Calu3 (cell line): ENCODE data around the gene MYEOV. TPM values are rescaled to one million over a fixed set of nuclear protein-coding genes. Genes with fewer than 3 reads are reported as not detected.
A peak's percentile ranks its signal among the peaks of the same experiment; 100 is the strongest.

ENCODE experiments used
- BruUV-seq: library from RNA; stranded (reverse); fragments of 400-500 nt; replicated peaks from 2 replicates; lab custom pipeline; 2021; lab: Mats Ljungman, UMichigan
- CTCF ChIA-PET: fragments of 300-600 bp; sonication (Branson Sonifier 250); formaldehyde crosslinking; loops from one replicate; lab custom pipeline; 2022; ENCODE audit warnings: antibody characterized with exemption; lab: Charles Lee
- DNase-seq: peaks from one replicate; pipeline ENCODE4 v3.0.0; 2022
- H3K27ac Mint-ChIP-seq: one replicate; pipeline ENCODE4 v1.8.0; 2022; ENCODE audit warnings: mixed read lengths; ENCODE audit not compliant: unreplicated experiment
- H3K27me3 Mint-ChIP-seq: one replicate; pipeline ENCODE4 v1.8.0; 2022; ENCODE audit warnings: mixed read lengths; ENCODE audit not compliant: unreplicated experiment
- H3K36me3 Mint-ChIP-seq: one replicate; pipeline ENCODE4 v1.8.0; 2022; ENCODE audit warnings: mild to moderate bottlenecking, moderate library complexity, mixed read lengths; ENCODE audit not compliant: insufficient read depth, unreplicated experiment
- H3K4me1 Mint-ChIP-seq: one replicate; pipeline ENCODE4 v1.8.0; 2022; ENCODE audit warnings: mild to moderate bottlenecking, low read depth, mixed read lengths; ENCODE audit not compliant: unreplicated experiment
- H3K4me3 Mint-ChIP-seq: one replicate; pipeline ENCODE4 v1.8.0; 2022; ENCODE audit warnings: mild to moderate bottlenecking, low read depth, moderate library complexity, mixed read lengths; ENCODE audit not compliant: unreplicated experiment
- H3K9me3 Mint-ChIP-seq: one replicate; pipeline ENCODE4 v1.8.0; 2022; ENCODE audit warnings: low read depth, mixed read lengths; ENCODE audit not compliant: unreplicated experiment
- CTCF ChIP-seq: fragments of 200-600 bp; IDR thresholded peaks from one replicate; pipeline ENCODE4 v1.8.0; 2022; ENCODE audit warnings: antibody characterized with exemption; ENCODE audit not compliant: unreplicated experiment
- intact Hi-C: fragments of 100-400 bp; cut with micrococcal nuclease; formaldehyde crosslinking; loops from one replicate; pipeline ENCODE4 v1.10.0; 2022; ENCODE audit not compliant: unreplicated experiment
- total RNA-seq: library from RNA; stranded (reverse); gene quantifications from 2 replicates; pipeline ENCODE4 v1.2.3, GENCODE V29; 2022

MYEOV gene
- total RNA-seq, 1 experiment from 2014 or later: 79.9 TPM

DNA sequence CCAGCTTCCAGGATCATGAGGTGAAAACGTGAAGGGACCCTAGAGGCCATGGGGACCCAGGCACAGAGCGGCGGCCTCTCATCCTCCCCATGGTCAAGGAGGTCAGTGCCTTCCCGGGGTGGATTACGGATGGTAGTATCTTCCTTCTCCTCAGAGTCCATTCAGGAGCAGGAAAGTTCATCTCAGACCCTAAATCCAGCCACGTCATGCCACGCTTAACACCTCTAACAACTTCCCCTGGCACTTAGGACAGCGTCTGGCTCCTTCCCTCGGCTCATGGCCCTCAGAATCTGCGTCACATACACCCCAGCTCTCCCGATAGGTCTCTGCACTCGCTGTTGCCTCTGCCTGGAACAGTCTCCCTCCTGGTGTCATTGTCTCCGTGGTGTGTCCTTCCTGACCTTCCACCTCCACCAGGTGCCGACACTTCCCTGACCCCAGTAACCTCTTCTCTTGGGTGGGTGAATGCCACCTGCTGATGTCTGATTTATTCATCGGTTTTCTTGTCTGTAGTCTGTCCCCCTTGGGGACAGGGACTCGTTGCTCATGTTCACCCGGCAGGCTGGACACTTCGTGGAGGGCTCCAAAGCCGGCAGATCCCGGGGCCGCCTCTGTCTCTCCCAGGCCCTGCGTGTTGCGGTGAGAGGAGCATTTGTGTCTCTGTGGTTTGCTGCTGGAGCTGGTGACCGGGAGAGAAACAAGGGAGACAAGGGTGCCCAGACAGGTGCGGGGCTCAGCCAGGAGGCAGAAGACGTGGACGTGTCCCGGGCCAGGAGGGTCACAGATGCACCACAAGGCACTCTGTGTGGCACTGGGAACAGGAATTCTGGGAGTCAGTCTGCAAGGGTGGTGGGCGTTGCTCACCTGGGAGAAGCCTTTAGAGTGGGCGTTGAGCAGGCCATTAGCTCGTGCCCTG lies 1.4 kb downstream of the MYEOV start:
- peak; percentile 21 for DNase-seq
- peak overlapping the region; percentile 98 for H3K27ac Mint-ChIP-seq
- H3K36me3 Mint-ChIP-seq: peaks cover 74% of the 10 kb centered on the region
- TSS peak; percentile 34 for BruUV-seq
- peaks cover 58% of the 10 kb centered on the region for H3K4me1 Mint-ChIP-seq
- CTCF ChIA-PET: interaction anchor here (0.6 to 3.8 kb wide), 6 partner anchors 21 to 349 kb away, joined by 4 to 22 read pairs (median 9); no protein-coding TSS in a partner anchor
- H3K4me3 Mint-ChIP-seq: peak overlapping the region; percentile 97
- intact Hi-C loops: loop anchor here (5.0 kb wide), 1 partner anchor 147 kb away; no protein-coding TSS in a partner anchor
- H3K27me3 Mint-ChIP-seq: no peaks in the 10 kb centered on the region
- no peak for TF ChIP-seq CTCF
- H3K9me3 Mint-ChIP-seq: no peaks in the 10 kb centered on the region

DNA sequence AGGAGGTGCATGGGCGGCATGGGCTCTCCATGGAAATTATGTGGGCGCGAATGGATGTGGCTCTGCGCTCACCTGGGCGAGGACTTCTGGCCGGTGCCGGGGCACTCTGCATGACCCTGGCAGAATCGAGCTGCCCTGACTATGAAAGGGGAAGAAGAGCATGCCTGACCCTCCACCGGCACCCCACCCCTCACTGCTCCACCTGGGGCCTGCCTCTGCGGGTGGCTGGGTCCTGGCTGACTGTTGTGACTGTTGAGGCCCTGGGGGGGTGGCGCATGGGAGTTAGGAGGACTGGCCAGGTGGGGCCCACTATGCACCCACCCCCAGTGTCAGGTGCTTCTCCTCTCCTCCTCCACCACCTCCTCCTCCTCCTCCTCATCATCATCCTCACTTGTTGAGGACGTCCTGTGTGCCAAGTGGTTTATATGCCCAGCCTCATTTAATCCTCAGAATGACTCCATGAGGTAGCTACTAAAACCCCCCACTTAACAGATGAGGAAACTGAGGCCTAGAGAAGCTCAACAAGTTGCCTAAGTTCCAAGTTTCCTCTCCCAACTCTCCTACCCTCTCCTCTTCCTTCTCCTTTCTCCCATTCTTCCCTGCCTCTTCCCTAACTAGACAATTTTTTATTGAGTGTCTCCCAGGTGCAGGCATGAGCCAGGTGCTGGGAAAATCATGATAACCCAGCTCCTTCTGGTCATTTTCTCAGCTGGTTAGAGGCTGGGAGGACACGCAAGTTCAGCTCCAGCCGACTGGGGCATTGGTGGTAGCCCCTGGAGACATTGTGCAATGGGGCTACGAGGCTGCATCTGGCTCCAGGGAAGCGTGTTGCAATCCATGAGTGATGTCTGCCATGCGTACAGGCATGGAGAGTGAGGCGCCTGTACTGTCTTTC lies 2.3 kb downstream of the MYEOV start:
- H3K4me1 Mint-ChIP-seq: peaks cover 67% of the 10 kb centered on the region
- TF ChIP-seq CTCF: no peak
- no TSS peak for BruUV-seq
- CTCF ChIA-PET: interaction anchor here (0.6 to 2.8 kb wide), 7 partner anchors 8 to 195 kb away, joined by 4 to 18 read pairs (median 6); no protein-coding TSS in a partner anchor
- peak overlapping the region; percentile 97 for H3K4me3 Mint-ChIP-seq
- intact Hi-C loops: loop anchor here (5.0 kb wide), 1 partner anchor 146 kb away; no protein-coding TSS in a partner anchor
- no peaks in the 10 kb centered on the region for H3K27me3 Mint-ChIP-seq
- H3K36me3 Mint-ChIP-seq: peaks cover 83% of the 10 kb centered on the region
- H3K27ac Mint-ChIP-seq: peak overlapping the region; percentile 98
- peak; percentile 52 for DNase-seq
- H3K9me3 Mint-ChIP-seq: no peaks in the 10 kb centered on the region

GRCh38 chr11:69296890-69297786 lies 3.2 kb downstream of the MYEOV start:
- peaks cover 90% of the 10 kb centered on the region for H3K36me3 Mint-ChIP-seq
- intact Hi-C loops: loop anchor here (1.0 to 5.0 kb wide), 3 partner anchors 145 to 343 kb away; no protein-coding TSS in a partner anchor
- TSS peak; percentile 65 for BruUV-seq
- peaks cover 76% of the 10 kb centered on the region for H3K4me1 Mint-ChIP-seq
- peak; percentile 98 for DNase-seq
- H3K27me3 Mint-ChIP-seq: no peaks in the 10 kb centered on the region
- CTCF ChIA-PET: interaction anchor here (0.5 to 2.8 kb wide), 16 partner anchors 9 to 347 kb away, joined by 3 to 18 read pairs (median 4); no protein-coding TSS in a partner anchor
- peak overlapping the region; percentile 97 for H3K4me3 Mint-ChIP-seq
- no peak for TF ChIP-seq CTCF
- no peaks in the 10 kb centered on the region for H3K9me3 Mint-ChIP-seq
- H3K27ac Mint-ChIP-seq: peak overlapping the region; percentile 98
